Fibroblast of lung (primary cell): ENCODE results near the gene IRAK1.
"Not testable (repeated sequence)": the region's sequence is repeated elsewhere in the genome, so short reads cannot be mapped to it uniquely, and the experiment has no call there.

Experiments used
- CTCF ChIP-seq, 2 donors: IDR thresholded peaks in 1 of 2; conservative IDR thresholded peaks in 1 of 2; 1 replicate in 1 of 2; 2 replicates in 1 of 2; pipeline ENCODE4 v1.5.1; 2011 to 2012; ENCODE audit warnings: low read length in 2 of 2, control low read depth in 1 of 2, inconsistent platforms in 1 of 2, low read depth in 1 of 2, mild to moderate bottlenecking in 1 of 2
- EZH2 ChIP-seq: IDR thresholded peaks from 2 replicates; pipeline ENCODE4 v1.5.1; 2012; ENCODE audit warnings: low read length, control low read depth, mild to moderate bottlenecking; ENCODE audit errors: missing control alignments

GRCh38 chrX:153994398-153994797 lies 25.3 kb downstream of the IRAK1 start:
- not testable (repeated sequence) for TF ChIP-seq CTCF (conservative IDR thresholded peaks at IDR 0.05 in 1 of 2, IDR thresholded peaks at IDR 0.05 in 1 of 2; ENCODE audit: low read depth in 1 of 2, low read length in 2 of 2); EZH2
